Measurements from ENCODE around the gene FGF14. TPM values are rescaled to one million over a fixed set of nuclear protein-coding genes. Genes with fewer than 3 reads are reported as not detected.
A peak's percentile ranks its signal among the peaks of the same experiment; 100 is the strongest.

FGF14 gene
- total and polyA plus RNA-seq, 2 of the 4 experiments (the other 2 are of a cell fraction) = under 0.01 TPM; not detected in 1

GRCh38 chr13:102286326-102286725 lies 115.5 kb downstream of the FGF14 start:
- DNase-seq (peak; percentile 96), ATAC-seq (ENCODE audit: low read depth) (peak; percentile 93)
- peak overlapping the region in 1 of 2 experiments; percentile 94; a peak in 3 of 4 replicates for H4K8ac ChIP-seq (ENCODE audit: low read depth in 2 of 2, low read length in 2 of 2)
- peaks cover 3% of the 10 kb centered on the region; the same call in 1 of the 2 replicates for H3K27me3 ChIP-seq (ENCODE audit: control insufficient read depth, insufficient read depth, low read length)
- H3K27ac ChIP-seq (ENCODE audit: insufficient read depth, low read length) = peak overlapping the region; percentile 82
- ChIA-PET CTCF (no interaction called here), POLR2A (ENCODE audit: unreplicated experiment) (no interaction called here)
- intact Hi-C loops (cut with micrococcal nuclease) (loop anchor here (1.0 to 10.0 kb wide), 3 partner anchors 9 to 832 kb away; partner anchors contain the start of gene ITGBL1), in situ Hi-C loops (cut with MboI; ENCODE audit: low sequenced_read_pairs) (no loop called here), dilution Hi-C loops (cut with HindIII; ENCODE audit: low sequenced_read_pairs, unreplicated experiment) (no loop called here)
- no peak overlapping the region for H3K9ac ChIP-seq (ENCODE audit: low read depth, low read length)
- H2BK15ac ChIP-seq (ENCODE audit: low read depth, low read length) = no peak overlapping the region
- H4K91ac ChIP-seq (ENCODE audit: insufficient read depth, low read depth, low read length) = peak overlapping the region; percentile 95; the same call in 1 of the 2 replicates
- peaks cover 7% of the 10 kb centered on the region; the same call in 1 of the 2 replicates for H3K9me1 ChIP-seq (ENCODE audit: insufficient read depth, low read length)
- no peak for TF ChIP-seq RFX5 (IDR thresholded peaks at IDR 0.05; ENCODE audit: low read depth, low read length)
- TF ChIP-seq MXI1 (IDR thresholded peaks at IDR 0.05; ENCODE audit: borderline replicate concordance, low read depth, low read length) = no peak
- no peak for TF ChIP-seq CHD1 (IDR thresholded peaks at IDR 0.05; ENCODE audit: low read depth, low read length)
- no peak for TF ChIP-seq MAZ (IDR thresholded peaks at IDR 0.05; ENCODE audit: borderline replicate concordance, low read depth, low read length)
- TF ChIP-seq CEBPB (IDR thresholded peaks at IDR 0.05; ENCODE audit: low read depth, low read length) = peak; percentile 100
- TF ChIP-seq MAFK (IDR thresholded peaks at IDR 0.05; ENCODE audit: low read depth, low read length) = no peak
- peak; percentile 88 for TF ChIP-seq FOS (IDR thresholded peaks at IDR 0.05; ENCODE audit: low read depth, low read length)
- TF ChIP-seq BHLHE40 (IDR thresholded peaks at IDR 0.05; ENCODE audit: low read depth, low read length) = no peak
- TF ChIP-seq POLR2A (IDR thresholded peaks at IDR 0.05; ENCODE audit: low read depth, low read length) = no peak
- TF ChIP-seq SMC3 (IDR thresholded peaks at IDR 0.05; ENCODE audit: low read depth, low read length) = no peak
- TF ChIP-seq CTCF (conservative IDR thresholded peaks at IDR 0.05; ENCODE audit: low read depth, low read length) = no peak
- no peak for TF ChIP-seq USF2 (IDR thresholded peaks at IDR 0.05; ENCODE audit: low read depth, low read length)
- no peak for TF ChIP-seq ELK1 (IDR thresholded peaks at IDR 0.05; ENCODE audit: borderline replicate concordance, low read depth, low read length)
- TF ChIP-seq NFE2L2 (IDR thresholded peaks at IDR 0.05; ENCODE audit: low read depth, low read length) = no peak
- TF ChIP-seq RCOR1 (IDR thresholded peaks at IDR 0.05; ENCODE audit: insufficient replicate concordance, low read length) = peak; percentile 83
- TF ChIP-seq RAD21 (IDR thresholded peaks at IDR 0.05; ENCODE audit: low read length) = no peak
- peak overlapping the region; percentile 99; the same call in 1 of the 2 replicates for H2BK120ac ChIP-seq (ENCODE audit: low read depth, low read length)
- H4K5ac ChIP-seq (ENCODE audit: low read depth, low read length) = peak overlapping the region; percentile 75; the same call in 1 of the 2 replicates
- no peaks in the 10 kb centered on the region for H3K9me3 ChIP-seq (ENCODE audit: control insufficient read depth, insufficient read depth, low read length)
- H2BK5ac ChIP-seq (ENCODE audit: low read depth, low read length, poor library complexity, severe bottlenecking) = peak overlapping the region; percentile 93
- H3K79me1 ChIP-seq (ENCODE audit: low read depth in 1 of 2, low read length in 2 of 2) = no peaks in the 10 kb centered on the region
- H2AK5ac ChIP-seq (ENCODE audit: low read depth, low read length) = peak overlapping the region; percentile 72; the same call in 1 of the 2 replicates
- H2BK20ac ChIP-seq (ENCODE audit: low read depth, low read length) = peak overlapping the region; percentile 100; the same call in 1 of the 2 replicates
- peaks cover 2% of the 10 kb centered on the region; the same call in 1 of the 2 replicates for H3K4me1 ChIP-seq (ENCODE audit: control insufficient read depth, insufficient read depth, low read length)
- H3K18ac ChIP-seq (ENCODE audit: low read depth, low read length) = peak overlapping the region; percentile 98; the same call in 1 of the 2 replicates
- H2AFZ ChIP-seq (replicated peaks; ENCODE audit: low read length, poor library complexity) = peak overlapping the region; percentile 71
- peak overlapping the region; percentile 5 for H2AK9ac ChIP-seq (replicated peaks; ENCODE audit: low read depth, low read length, poor library complexity)
- H3K14ac ChIP-seq (replicated peaks; ENCODE audit: low read depth, low read length) = no peak overlapping the region
- no peaks in the 10 kb centered on the region for H4K20me1 ChIP-seq (ENCODE audit: insufficient read depth, low read length)
- no peak overlapping the region for H3K56ac ChIP-seq (ENCODE audit: extremely low read depth, insufficient read depth, low read length)
- no peak overlapping the region for H3K4me3 ChIP-seq (ENCODE audit: insufficient read depth, low read depth, low read length)
- peak overlapping the region; percentile 25 for H3K4me2 ChIP-seq (ENCODE audit: low read depth, low read length)
- H3K4ac ChIP-seq (ENCODE audit: low read depth, low read length) = peak overlapping the region; percentile 92
- no CpG with 5 or more reads among the region's 1 CpG for WGBS, 2 experiments (ENCODE audit: extremely low coverage in 2 of 2, insufficient read length in 1 of 2)
- no peak overlapping the region for H3K23ac ChIP-seq (ENCODE audit: low read depth, low read length)
- BruUV-seq (replicated peaks) = no TSS peak
- H3K36me3 ChIP-seq (ENCODE audit: control insufficient read depth, insufficient read depth, low read length) = no peaks in the 10 kb centered on the region

Data from IMR-90 (cell line).